A673 (cell line): ENCODE results near the gene BHMT. TPM values are rescaled to one million over a fixed set of nuclear protein-coding genes. Genes with fewer than 3 reads are reported as not detected.

ENCODE experiments used
- BruUV-seq: library from RNA; stranded (reverse); fragments of 400-500 nt; replicated peaks from 2 replicates; lab custom pipeline; 2021; lab: Mats Ljungman, UMichigan
- CTCF ChIA-PET: fragments of 300-600 bp; sonication (Branson Sonifier 250); formaldehyde crosslinking; loops from one replicate; lab custom pipeline; 2022; ENCODE audit warnings: antibody characterized with exemption; lab: Charles Lee
- POLR2A ChIA-PET: fragments of 300-600 bp; sonication (Branson Sonifier 250); formaldehyde crosslinking; loops from one replicate; lab custom pipeline; 2022; ENCODE audit warnings: antibody characterized with exemption; ENCODE audit not compliant: low non-redundant PET; lab: Charles Lee
- DNase-seq: peaks from one replicate; pipeline ENCODE4 v3.0.0-alpha.2; 2015; ENCODE audit warnings: low spot score
- H3K27ac ChIP-seq: fragments of 200-600 bp; sonication (generic); 2 replicates; pipeline ENCODE4 v1.5.1; 2016; ENCODE audit warnings: mixed run types, low read depth, mild to moderate bottlenecking, mixed read lengths, antibody characterized with exemption, low read length; ENCODE audit not compliant: poor library complexity, severe bottlenecking
- H3K27me3 ChIP-seq: fragments of 200-600 bp; sonication (generic); replicated peaks from 2 replicates; pipeline ENCODE4 v1.6.1; 2017; ENCODE audit warnings: mixed run types, low read depth, mild to moderate bottlenecking, mixed read lengths, antibody characterized with exemption, low read length; ENCODE audit not compliant: insufficient read depth, poor library complexity
- H3K36me3 ChIP-seq: fragments of 200-600 bp; sonication (generic); 2 replicates; pipeline ENCODE4 v1.6.1; 2016; ENCODE audit warnings: mixed run types, mild to moderate bottlenecking, mixed read lengths, antibody characterized with exemption, low read length; ENCODE audit not compliant: insufficient read depth, poor library complexity, severe bottlenecking
- H3K4me1 ChIP-seq: fragments of 200-600 bp; sonication (generic); 2 replicates; pipeline ENCODE4 v1.6.1; 2017; ENCODE audit warnings: mixed run types, mild to moderate bottlenecking, mixed read lengths, antibody characterized with exemption, low read length; ENCODE audit not compliant: insufficient read depth, poor library complexity, severe bottlenecking
- H3K4me3 ChIP-seq: fragments of 200-600 bp; sonication (generic); 2 replicates; pipeline ENCODE4 v1.5.1; 2016; ENCODE audit warnings: low read depth, mixed run types, mild to moderate bottlenecking, mixed read lengths, low read length; ENCODE audit not compliant: poor library complexity, severe bottlenecking
- H3K9me3 ChIP-seq: fragments of 200-600 bp; sonication (generic); 2 replicates; pipeline ENCODE4 v1.6.1; 2016; ENCODE audit warnings: mixed run types, low read depth, mild to moderate bottlenecking, mixed read lengths, antibody characterized with exemption, low read length; ENCODE audit not compliant: poor library complexity, severe bottlenecking
- EZH2 ChIP-seq: fragments of 200-600 bp; sonication (generic); IDR thresholded peaks from 2 replicates; pipeline ENCODE4 v1.6.1; 2017; ENCODE audit warnings: borderline replicate concordance, low read depth, mild to moderate bottlenecking, mixed read lengths, antibody characterized with exemption, low read length; ENCODE audit not compliant: poor library complexity, severe bottlenecking
- intact Hi-C: fragments of 100-400 bp; cut with micrococcal nuclease; formaldehyde crosslinking; loops from one replicate; pipeline ENCODE4 v1.10.0; 2022; ENCODE audit not compliant: unreplicated experiment
- total RNA-seq: library from RNA; stranded (reverse); gene quantifications from 2 replicates; pipeline ENCODE4 v1.2.3, GENCODE V29; 2021
- TF ChIP-seq, protein P1 (sequence below): fragments of 300-800, 200-600 bp; sonication (generic); conservative IDR thresholded peaks from 2 replicates; pipeline ENCODE4 v1.5.1; 2017; ENCODE audit warnings: low read depth, mild to moderate bottlenecking, antibody characterized with exemption, low read length, moderate library complexity, mixed read lengths

Gene BHMT
- total RNA-seq, 1 experiment from 2014 or later: not detected

DNA sequence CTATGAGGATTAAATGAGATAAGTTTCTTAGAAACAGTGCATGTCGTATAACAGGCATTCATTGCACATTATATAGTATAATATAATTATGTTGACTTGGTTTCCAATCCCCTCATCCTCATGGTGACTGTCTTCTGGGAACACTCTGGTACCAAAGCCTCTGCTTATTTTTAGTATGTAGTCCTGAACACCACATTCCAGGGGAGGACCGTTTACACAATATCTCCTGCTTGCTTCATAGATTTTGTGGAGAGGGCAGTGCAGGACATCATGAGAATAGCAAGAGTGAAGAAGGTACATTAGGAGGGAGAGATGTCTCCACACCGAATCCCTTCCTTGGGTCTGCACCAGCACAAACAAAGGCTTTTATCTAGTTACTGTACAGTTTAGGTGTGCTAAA, 20.5 kb upstream of the BHMT start:
- H3K4me3 ChIP-seq: no peak overlapping the region
- H3K27ac ChIP-seq: no peak overlapping the region
- no peaks in the 10 kb centered on the region for H3K9me3 ChIP-seq
- intact Hi-C loops: no loop called here
- CTCF ChIA-PET: no interaction called here
- H3K27me3 ChIP-seq: no peaks in the 10 kb centered on the region
- POLR2A ChIA-PET: interaction anchor here (0.6 kb wide), 1 partner anchor 684 kb away, joined by 3 read pairs; no protein-coding TSS in a partner anchor
- no peaks in the 10 kb centered on the region for H3K36me3 ChIP-seq
- BruUV-seq: no TSS peak
- H3K4me1 ChIP-seq: no peaks in the 10 kb centered on the region
- TF ChIP-seq, protein P1, sequence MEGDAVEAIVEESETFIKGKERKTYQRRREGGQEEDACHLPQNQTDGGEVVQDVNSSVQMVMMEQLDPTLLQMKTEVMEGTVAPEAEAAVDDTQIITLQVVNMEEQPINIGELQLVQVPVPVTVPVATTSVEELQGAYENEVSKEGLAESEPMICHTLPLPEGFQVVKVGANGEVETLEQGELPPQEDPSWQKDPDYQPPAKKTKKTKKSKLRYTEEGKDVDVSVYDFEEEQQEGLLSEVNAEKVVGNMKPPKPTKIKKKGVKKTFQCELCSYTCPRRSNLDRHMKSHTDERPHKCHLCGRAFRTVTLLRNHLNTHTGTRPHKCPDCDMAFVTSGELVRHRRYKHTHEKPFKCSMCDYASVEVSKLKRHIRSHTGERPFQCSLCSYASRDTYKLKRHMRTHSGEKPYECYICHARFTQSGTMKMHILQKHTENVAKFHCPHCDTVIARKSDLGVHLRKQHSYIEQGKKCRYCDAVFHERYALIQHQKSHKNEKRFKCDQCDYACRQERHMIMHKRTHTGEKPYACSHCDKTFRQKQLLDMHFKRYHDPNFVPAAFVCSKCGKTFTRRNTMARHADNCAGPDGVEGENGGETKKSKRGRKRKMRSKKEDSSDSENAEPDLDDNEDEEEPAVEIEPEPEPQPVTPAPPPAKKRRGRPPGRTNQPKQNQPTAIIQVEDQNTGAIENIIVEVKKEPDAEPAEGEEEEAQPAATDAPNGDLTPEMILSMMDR: no peak
- no peak for TF ChIP-seq EZH2
- DNase-seq: no peak

DNA sequence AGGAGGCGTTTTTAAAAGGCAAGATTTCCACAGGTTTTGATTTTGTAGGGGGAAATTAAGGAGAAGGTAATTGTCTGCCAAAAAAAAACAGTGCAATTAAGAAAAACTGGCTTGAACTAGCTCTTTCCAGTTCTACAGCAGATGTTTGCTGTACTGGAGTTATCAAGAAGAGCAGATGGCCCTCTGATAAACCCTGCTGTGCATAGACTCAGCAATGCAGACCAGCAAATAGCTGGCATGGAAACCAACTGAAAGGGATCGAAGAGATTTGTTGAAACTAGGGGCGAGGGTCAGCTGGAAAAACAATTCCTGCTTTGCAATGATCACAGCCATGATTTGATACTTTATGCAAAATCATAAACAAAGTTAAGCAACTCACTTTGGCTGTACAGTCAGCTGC, 17.8 kb upstream of the BHMT start:
- DNase-seq: no peak
- POLR2A ChIA-PET: no interaction called here
- CTCF ChIA-PET: no interaction called here

DNA sequence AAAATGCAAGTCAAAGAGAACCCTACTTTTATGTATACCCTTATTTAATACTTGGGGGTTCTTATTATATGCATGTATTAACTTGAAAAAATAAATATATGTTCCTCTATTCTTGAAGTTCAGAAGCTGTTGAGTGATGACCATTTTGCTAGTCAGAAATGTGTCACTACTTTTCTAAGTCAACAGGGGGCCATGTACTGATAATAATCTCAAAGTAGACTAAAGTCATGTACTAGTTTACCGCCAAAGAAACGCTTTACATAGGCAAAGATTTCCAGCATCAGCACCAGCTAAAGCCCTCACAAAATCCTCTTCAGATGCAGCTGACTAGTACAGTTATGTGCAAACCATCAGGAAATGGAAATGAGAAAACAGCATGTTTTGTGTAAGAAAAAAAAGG, 5.7 kb upstream of the BHMT start:
- no peaks in the 10 kb centered on the region for H3K36me3 ChIP-seq
- H3K4me1 ChIP-seq: no peaks in the 10 kb centered on the region
- ChIA-PET POLR2A (no interaction called here), CTCF (interaction anchor here (0.6 to 1.8 kb wide), 4 partner anchors 27 to 353 kb away, joined by 3 to 5 read pairs (median 4); no protein-coding TSS in a partner anchor)
- no TSS peak for BruUV-seq
- no peaks in the 10 kb centered on the region for H3K9me3 ChIP-seq
- no peaks in the 10 kb centered on the region for H3K27me3 ChIP-seq
- intact Hi-C loops: no loop called here
- H3K27ac ChIP-seq: no peak overlapping the region
- TF ChIP-seq EZH2: no peak
- TF ChIP-seq, protein P1: no peak
- no peak for DNase-seq
- H3K4me3 ChIP-seq: no peak overlapping the region

More for the DNA sequence above, 17.8 kb upstream of the BHMT start:
- intact Hi-C loops: no loop called here
- no peak overlapping the region for H3K27ac ChIP-seq
- H3K4me3 ChIP-seq: no peak overlapping the region
- H3K36me3 ChIP-seq: no peaks in the 10 kb centered on the region
- TF ChIP-seq, protein P1: no peak
- no peak for TF ChIP-seq EZH2
- no peaks in the 10 kb centered on the region for H3K9me3 ChIP-seq
- H3K27me3 ChIP-seq: no peaks in the 10 kb centered on the region
- no peaks in the 10 kb centered on the region for H3K4me1 ChIP-seq
- no TSS peak for BruUV-seq
